HG02973 (cell line): Measurements from ENCODE around the gene AK8.
"Not testable (repeated sequence)": the region's sequence is repeated elsewhere in the genome, so short reads cannot be mapped to it uniquely, and the experiment has no call there.

Source experiments
- ATAC-seq: cut with Tn5 transposase; IDR thresholded peaks from one replicate; pipeline ENCODE4 v1.9.1; 2021; ENCODE audit warnings: moderate library complexity; ENCODE audit not compliant: unreplicated experiment

Gene AK8

GRCh38 chr9:132774886-132775285 is 103.2 kb downstream of the AK8 start:
- no peak for ATAC-seq

GRCh38 chr9:132773764-132774339 is 104.2 kb downstream of the AK8 start:
- ATAC-seq, result no peak

GRCh38 chr9:132773093-132773492 is 105.0 kb downstream of the AK8 start:
- ATAC-seq, result no peak

GRCh38 chr9:132771752-132772151 is 106.3 kb downstream of the AK8 start:
- not testable (repeated sequence) for ATAC-seq

- ATAC-seq, result no peak
Measured at GRCh38 chr9:132770770-132771310, 107.2 kb downstream of the AK8 start.

GRCh38 chr9:132769906-132770769 is 107.9 kb downstream of the AK8 start:
- no peak for ATAC-seq

GRCh38 chr9:132768932-132769905 is 108.9 kb downstream of the AK8 start:
- no peak for ATAC-seq

GRCh38 chr9:132763574-132763973 is 114.5 kb downstream of the AK8 start:
- no peak for ATAC-seq

GRCh38 chr9:132762896-132763295 is 115.2 kb downstream of the AK8 start:
- ATAC-seq, result no peak

GRCh38 chr9:132761602-132762001 is 116.5 kb downstream of the AK8 start:
- ATAC-seq, result no peak

- no peak for ATAC-seq
Measured at GRCh38 chr9:132760057-132760456, 118.0 kb downstream of the AK8 start.

- no peak for ATAC-seq
Measured at GRCh38 chr9:132757016-132757415, 121.1 kb downstream of the AK8 start.

- ATAC-seq, result no peak
Measured at GRCh38 chr9:132756214-132756845, 121.8 kb downstream of the AK8 start.

GRCh38 chr9:132755096-132755495 is 123.0 kb downstream of the AK8 start:
- ATAC-seq, result no peak

- ATAC-seq, result no peak
Measured at GRCh38 chr9:132754236-132754635, 123.8 kb downstream of the AK8 start.

GRCh38 chr9:132753593-132753880 is 124.5 kb downstream of the AK8 start:
- ATAC-seq, result no peak

GRCh38 chr9:132752877-132753592 is 125.0 kb downstream of the AK8 start:
- ATAC-seq, result no peak

GRCh38 chr9:132750668-132751067 is 127.4 kb downstream of the AK8 start:
- no peak for ATAC-seq

GRCh38 chr9:132749306-132749705 is 128.8 kb downstream of the AK8 start:
- no peak for ATAC-seq

- ATAC-seq, result no peak
Measured at GRCh38 chr9:132748450-132748849, 129.6 kb downstream of the AK8 start.
